GM12878 (cell line): Measurements from ENCODE around the gene CHKA. TPM values are rescaled to one million over a fixed set of nuclear protein-coding genes. Genes with fewer than 3 reads are reported as not detected.
A peak's percentile ranks its signal among the peaks of the same experiment; 100 is the strongest.

Experiments used
- CREB1 ChIP-seq: IDR thresholded peaks from 2 replicates; pipeline ENCODE4 v1.6.1; 2012; ENCODE audit warnings: low read depth, mild to moderate bottlenecking, inconsistent platforms
- EED ChIP-seq: sonication (generic); IDR thresholded peaks from 2 replicates; pipeline ENCODE4 v1.6.1; 2016; ENCODE audit warnings: antibody characterized with exemption, low read depth
- EP300 ChIP-seq, 2 experiments: fragments of 150-350 bp in 1 of 2; IDR thresholded peaks; 2 replicates each; pipeline ENCODE4 v1.6.1; 2011 to 2012; ENCODE audit warnings: low read depth in 2 of 2, low read length in 2 of 2, borderline replicate concordance in 1 of 2, improper control_type of control experiment in 1 of 2, inconsistent platforms in 1 of 2; ENCODE audit not compliant: control insufficient read depth in 1 of 2
- IKZF1 ChIP-seq: fragments of 450-650 bp; conservative IDR thresholded peaks from 2 replicates; pipeline ENCODE4 v1.6.1; 2017; ENCODE audit warnings: antibody characterized with exemption, mild to moderate bottlenecking
- IKZF2 ChIP-seq, 2 experiments: fragments of 450-650 bp; IDR thresholded peaks; 2 replicates each; pipeline ENCODE4 v1.6.1; 2017; ENCODE audit warnings: mild to moderate bottlenecking in 2 of 2, moderate library complexity in 2 of 2
- MEF2B ChIP-seq: fragments of 450-650 bp; IDR thresholded peaks from 2 replicates; pipeline ENCODE4 v1.6.1; 2018; ENCODE audit warnings: mild to moderate bottlenecking, moderate library complexity; ENCODE audit not compliant: partially characterized antibody, poor library complexity, severe bottlenecking
- MTA3 ChIP-seq: IDR thresholded peaks from 2 replicates; pipeline ENCODE4 v1.6.1; 2012; ENCODE audit warnings: low read length, inconsistent platforms, borderline replicate concordance
- NFXL1 ChIP-seq: fragments of 450-650 bp; IDR thresholded peaks from 2 replicates; pipeline ENCODE4 v1.6.1; 2017; ENCODE audit warnings: antibody characterized with exemption, mild to moderate bottlenecking, borderline replicate concordance
- SMAD1 ChIP-seq: fragments of 450-650 bp; IDR thresholded peaks from 2 replicates; pipeline ENCODE4 v1.6.1; 2018; ENCODE audit warnings: mild to moderate bottlenecking, low read depth; ENCODE audit not compliant: partially characterized antibody
- SPI1 ChIP-seq: IDR thresholded peaks from 2 replicates; pipeline ENCODE4 v1.6.1; 2011; ENCODE audit warnings: low read depth, mild to moderate bottlenecking, low read length, moderate library complexity, borderline replicate concordance; ENCODE audit not compliant: insufficient read depth
- polyA plus RNA-seq, 11 experiments: library from polyadenylated mRNA; depleted of rRNA in 4 of 11; unstranded in 6 of 11; stranded (reverse) in 5 of 11; fragments of >200 nt; fragmentation: Nextera tagmentation in 4 of 11; fragmentation: Illumina TruSeq in 1 of 11; extraction: Ambion mirVana in 4 of 11; extraction: Trizol in 1 of 11; gene quantifications; 1 replicate in 1 of 11; 2 replicates in 10 of 11; pipeline versions ENCODE4 v1.2.1 to v1.2.3, GENCODE V29; 2011 to 2016; ENCODE audit warnings: inconsistent platforms in 2 of 11, missing spikeins in 2 of 11, low read depth in 1 of 11
- total RNA-seq, 4 experiments: library from RNA; depleted of rRNA in 3 of 4; stranded (reverse); fragments of >200 nt in 3 of 4; fragmentation: Illumina TruSeq in 1 of 4; extraction: Trizol in 1 of 4; gene quantifications; 2 replicates each; pipeline versions ENCODE4 v1.2.1 to v1.2.3, GENCODE V29; 2013 to 2021
- TF ChIP-seq, protein P1 (sequence below): fragments of 450-650 bp; IDR thresholded peaks from 2 replicates; pipeline ENCODE4 v1.6.1; 2017; ENCODE audit warnings: mild to moderate bottlenecking, low read depth, inconsistent platforms; ENCODE audit not compliant: poor library complexity, severe bottlenecking

The CHKA gene
- total and polyA plus RNA-seq, 10 of the 15 experiments (the other 5 are each of a cell fraction or from before 2014, with no cell fraction given): 5.2 to 29.2 (median 21.2) TPM

DNA sequence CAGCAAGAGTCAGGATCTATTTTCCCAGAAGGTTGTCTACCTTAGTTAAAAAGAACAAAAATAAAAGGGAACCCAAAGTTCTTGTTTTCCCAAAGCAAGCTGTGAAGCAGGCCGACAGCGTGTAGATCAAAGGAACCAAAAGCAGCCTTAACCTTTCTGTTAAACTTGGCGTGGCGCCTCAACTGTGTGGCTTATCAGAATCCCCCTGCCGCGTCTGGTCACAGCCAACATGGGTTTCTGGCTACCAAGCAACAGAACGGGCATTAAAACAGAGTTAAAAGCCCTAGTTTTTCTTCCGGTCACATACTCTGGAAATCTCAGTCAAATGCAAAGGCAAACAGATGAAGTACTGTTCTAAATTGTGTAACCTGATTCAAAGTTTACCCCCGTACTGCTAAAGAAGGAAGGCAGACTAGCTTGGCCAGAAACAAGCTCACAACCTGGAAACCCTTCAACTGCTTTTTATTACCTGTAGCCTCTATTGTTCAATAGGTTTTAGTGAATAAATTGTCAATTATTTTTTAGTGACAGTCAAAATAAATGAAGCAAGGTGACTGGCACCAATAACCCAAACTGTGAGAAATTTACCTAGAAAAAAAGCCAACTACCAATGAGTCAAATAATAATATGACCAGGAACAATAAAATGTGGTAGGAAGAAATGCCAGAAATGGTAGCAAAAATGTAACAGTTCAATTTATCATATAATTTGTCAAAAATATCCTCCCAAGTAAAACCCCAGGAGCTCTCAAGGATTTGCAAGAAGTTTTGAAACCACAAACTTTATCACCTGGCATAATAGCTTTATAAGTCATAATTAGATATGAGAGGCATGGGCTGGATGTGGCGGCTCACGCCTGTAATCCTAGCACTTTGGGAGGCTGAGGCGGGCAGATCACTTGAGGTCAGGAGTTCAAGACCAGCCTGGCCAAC, 21.4 kb downstream of the CHKA start (continued):
- TF ChIP-seq MEF2B: peak; percentile 11
- no peak for TF ChIP-seq MTA3
- TF ChIP-seq IKZF2 (IDR thresholded peaks at IDR 0.05): peak; percentile 17 to 28; a peak in 2 of 4 replicates
- TF ChIP-seq, protein P1, sequence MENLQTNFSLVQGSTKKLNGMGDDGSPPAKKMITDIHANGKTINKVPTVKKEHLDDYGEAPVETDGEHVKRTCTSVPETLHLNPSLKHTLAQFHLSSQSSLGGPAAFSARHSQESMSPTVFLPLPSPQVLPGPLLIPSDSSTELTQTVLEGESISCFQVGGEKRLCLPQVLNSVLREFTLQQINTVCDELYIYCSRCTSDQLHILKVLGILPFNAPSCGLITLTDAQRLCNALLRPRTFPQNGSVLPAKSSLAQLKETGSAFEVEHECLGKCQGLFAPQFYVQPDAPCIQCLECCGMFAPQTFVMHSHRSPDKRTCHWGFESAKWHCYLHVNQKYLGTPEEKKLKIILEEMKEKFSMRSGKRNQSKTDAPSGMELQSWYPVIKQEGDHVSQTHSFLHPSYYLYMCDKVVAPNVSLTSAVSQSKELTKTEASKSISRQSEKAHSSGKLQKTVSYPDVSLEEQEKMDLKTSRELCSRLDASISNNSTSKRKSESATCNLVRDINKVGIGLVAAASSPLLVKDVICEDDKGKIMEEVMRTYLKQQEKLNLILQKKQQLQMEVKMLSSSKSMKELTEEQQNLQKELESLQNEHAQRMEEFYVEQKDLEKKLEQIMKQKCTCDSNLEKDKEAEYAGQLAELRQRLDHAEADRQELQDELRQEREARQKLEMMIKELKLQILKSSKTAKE: peak; percentile 51
- peak; percentile 56; the same call in 1 of the 2 replicates for TF ChIP-seq NFXL1
- TF ChIP-seq CREB1: peak; percentile 8; the same call in 1 of the 2 replicates
- TF ChIP-seq SMAD1: peak; percentile 32
- TF ChIP-seq EP300 (IDR thresholded peaks at IDR 0.05; ENCODE audit: borderline replicate concordance in 1 of 2, control insufficient read depth in 1 of 2, low read depth in 2 of 2, low read length in 2 of 2): no peak
- TF ChIP-seq EED: no peak
- TF ChIP-seq SPI1: 0 out of 2 replicates have a peak, but pooled peaks have one; percentile 7
- peak; percentile 31; the same call in 1 of the 2 replicates for TF ChIP-seq IKZF1
